HFF-Myc (cell line): Measurements from ENCODE around the gene AANAT.

ENCODE experiments used
- DNase-seq: peaks from one replicate; pipeline ENCODE4 v3.0.0-alpha.2; 2011; ENCODE audit warnings: low read depth; ENCODE audit errors: extremely low read depth
- H3K4me3 ChIP-seq: replicated peaks from 2 replicates; pipeline ENCODE4 v1.5.1; 2011; ENCODE audit warnings: low read depth, mild to moderate bottlenecking, control low read depth, low read length
- CTCF ChIP-seq: IDR thresholded peaks from 2 replicates; pipeline ENCODE4 v1.5.1; 2012; ENCODE audit warnings: mild to moderate bottlenecking, low read depth, low read length, control low read depth; ENCODE audit errors: missing control alignments

The AANAT gene

GRCh38 chr17:76499267-76499667, 31.9 kb downstream of the AANAT start:
- peak overlapping the region; percentile 90 for H3K4me3 ChIP-seq
- no peak for DNase-seq
- TF ChIP-seq CTCF = no peak

GRCh38 chr17:76500074-76500746, 32.8 kb downstream of the AANAT start:
- no peak for TF ChIP-seq CTCF
- H3K4me3 ChIP-seq = peak overlapping the region; percentile 90
- DNase-seq = no peak

GRCh38 chr17:76500747-76501017, 33.3 kb downstream of the AANAT start:
- no peak for DNase-seq
- no peak for TF ChIP-seq CTCF
- H3K4me3 ChIP-seq = peak overlapping the region; percentile 90

GRCh38 chr17:76501018-76501826, 33.8 kb downstream of the AANAT start, which contains the start of gene RHBDF2:
RHBDF2 (minus strand) TSS chr17:76501423; CDS start chr17:76481524, 19,899 bp downstream.
- no peak for DNase-seq
- H3K4me3 ChIP-seq = peak within 1 kb of the TSS; percentile 90
- TF ChIP-seq CTCF = no peak

- no peak overlapping the region; the same call in 1 of the 2 replicates for H3K4me3 ChIP-seq
- TF ChIP-seq CTCF = no peak
- no peak for DNase-seq
Measured at GRCh38 chr17:76501827-76502307, 34.5 kb downstream of the AANAT start.

- no peak for TF ChIP-seq CTCF
- DNase-seq = no peak
- no peak overlapping the region for H3K4me3 ChIP-seq
Measured at GRCh38 chr17:76502341-76503211, 35.2 kb downstream of the AANAT start.
